Glomerular endothelial cell (primary cell): ENCODE data around the gene EPG5. TPM values are rescaled to one million over a fixed set of nuclear protein-coding genes. Genes with fewer than 3 reads are reported as not detected.
"Not testable (repeated sequence)": the region's sequence is repeated elsewhere in the genome, so short reads cannot be mapped to it uniquely, and the experiment has no call there.

ENCODE experiments used
- DNase-seq: peaks from one replicate; pipeline ENCODE4 v3.0.0-alpha.2; 2011; ENCODE audit warnings: low read depth, low spot score; ENCODE audit errors: extremely low read depth
- total RNA-seq: library from RNA; depleted of rRNA; stranded (reverse); fragments of >200 nt; gene quantifications from 2 replicates; pipeline ENCODE4 v1.2.3, GENCODE V29; 2015

The EPG5 gene
- total RNA-seq, 1 donor from 2014 or later = 30.1 TPM

- DNase-seq = no peak
Measured at GRCh38 chr18:45841765-45842442, 125.2 kb downstream of the EPG5 start.

DNA sequence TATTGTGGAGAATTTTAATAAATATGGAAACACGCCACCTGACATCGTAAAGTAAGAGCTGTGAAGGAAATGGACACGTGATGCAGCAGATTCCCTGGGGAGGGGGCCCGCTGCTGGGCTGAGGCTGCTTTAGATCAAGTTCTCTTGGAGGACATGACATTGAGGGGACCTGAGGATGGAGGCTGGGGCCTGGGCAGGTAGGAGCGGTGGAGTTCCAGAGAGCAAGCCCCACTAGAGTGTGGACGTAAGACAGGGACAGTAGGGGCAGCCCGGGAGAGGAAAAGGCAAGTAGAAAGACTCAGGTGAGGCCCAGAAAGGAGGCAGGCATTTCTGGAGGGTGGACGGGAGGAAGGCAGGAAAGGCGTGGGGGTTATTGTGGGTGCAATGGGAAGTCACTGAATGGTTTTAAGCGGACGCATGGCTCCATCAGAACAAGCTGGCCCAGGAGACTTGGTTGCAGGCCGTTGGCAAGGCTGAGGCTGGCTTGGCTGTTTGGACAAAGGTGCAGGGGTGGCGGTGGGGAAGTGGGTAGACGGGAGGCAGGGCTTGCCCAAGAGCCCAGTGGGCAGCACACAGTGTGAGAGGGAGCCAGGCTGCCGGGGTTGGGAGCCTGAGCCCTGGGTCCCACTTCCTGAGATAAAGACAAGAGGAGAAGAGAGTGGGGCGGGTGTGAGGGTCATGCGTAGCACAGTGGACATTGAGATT lies 125.9 kb downstream of the EPG5 start:
- no peak for DNase-seq

- peak; percentile 48 for DNase-seq
Measured at GRCh38 chr18:45839414-45840395, 127.4 kb downstream of the EPG5 start.

GRCh38 chr18:45838302-45839070 lies 128.6 kb downstream of the EPG5 start:
- DNase-seq = no peak

- DNase-seq = no peak
Measured at GRCh38 chr18:45837283-45838070, 129.7 kb downstream of the EPG5 start.

DNA sequence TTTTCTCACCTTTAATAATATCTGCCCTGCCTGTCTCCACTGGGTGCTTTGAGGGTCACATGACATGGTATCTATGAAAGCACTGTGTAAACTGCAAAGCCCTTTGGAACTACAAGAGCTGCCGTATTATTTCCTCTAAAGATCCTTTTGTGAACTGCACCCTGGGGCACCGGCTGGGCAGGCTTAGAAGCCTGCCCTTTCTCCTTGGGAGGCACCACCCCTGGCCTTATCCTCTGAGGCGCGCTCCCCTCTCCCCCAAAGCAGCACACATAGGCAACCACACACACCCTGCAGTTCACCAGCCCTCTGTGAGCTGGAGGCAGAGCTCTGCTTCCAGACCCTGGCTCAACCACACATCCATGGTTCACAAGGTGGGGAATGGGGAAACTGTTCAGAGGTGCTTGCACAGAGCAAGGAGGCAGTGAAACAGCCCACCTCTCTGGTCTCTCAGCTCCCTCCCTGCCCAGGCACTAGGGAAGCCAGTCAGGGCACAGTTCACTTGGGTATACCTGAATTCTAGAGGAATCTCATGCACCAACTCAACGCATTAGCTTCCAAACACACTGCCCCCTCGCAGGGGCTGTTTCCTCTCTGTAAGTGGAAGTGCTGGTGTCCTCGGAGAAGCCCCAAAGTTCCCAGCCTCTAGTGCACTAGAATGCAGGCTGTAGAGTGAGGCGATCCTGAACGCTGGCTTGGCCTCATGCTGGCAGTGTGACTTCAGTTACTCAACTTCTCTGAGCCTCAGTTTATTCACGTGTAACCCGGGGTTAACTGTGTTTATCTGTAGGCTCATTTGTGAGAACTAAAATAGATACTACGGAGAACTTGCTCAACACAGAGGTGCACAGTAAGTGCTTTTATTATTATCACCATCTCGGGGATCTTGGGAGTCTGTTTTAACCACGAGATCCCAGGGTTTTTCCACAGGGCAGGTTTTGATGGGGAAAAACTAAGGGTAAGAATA lies 130.6 kb downstream of the EPG5 start:
- no peak for DNase-seq

- DNase-seq = no peak
Measured at GRCh38 chr18:45835057-45835636, 132.0 kb downstream of the EPG5 start.

DNA sequence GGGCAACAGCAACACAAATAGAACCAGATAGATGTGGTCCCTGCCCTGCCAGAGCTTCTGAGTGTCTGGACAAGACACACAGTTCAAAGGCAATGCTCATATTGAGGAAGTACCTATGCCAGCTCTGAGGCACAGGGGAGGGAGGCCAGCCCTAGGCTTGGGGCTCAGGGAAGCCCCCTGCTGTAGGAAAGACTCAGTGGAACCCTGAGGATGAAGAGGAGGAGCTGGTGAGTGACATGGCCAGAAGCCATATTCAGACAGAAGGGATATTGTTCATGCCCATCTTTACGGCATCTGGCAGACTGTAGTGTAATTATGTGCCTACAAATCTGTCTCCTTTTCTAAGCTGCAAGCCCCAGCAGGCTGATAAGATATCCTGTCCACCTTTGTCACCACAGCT lies 132.8 kb downstream of the EPG5 start:
- DNase-seq = no peak

DNA sequence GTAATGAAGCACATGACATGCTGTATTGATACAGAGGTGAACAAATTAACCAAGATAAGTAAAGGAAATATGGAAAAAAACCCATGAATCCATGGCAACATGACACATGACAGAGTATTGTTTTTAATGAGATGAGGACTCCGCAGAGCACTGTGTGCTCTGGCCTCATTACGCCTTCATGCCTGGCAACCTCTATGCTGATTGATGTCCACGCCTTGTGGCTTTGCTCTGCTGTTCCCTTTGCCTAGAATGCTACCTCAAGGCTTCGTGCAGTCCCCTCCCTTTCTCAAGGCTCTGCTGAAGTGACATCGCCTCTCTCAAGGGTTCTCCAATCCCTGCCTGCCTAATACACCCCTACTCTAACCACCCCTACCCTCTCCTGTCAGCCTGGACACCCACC lies 133.3 kb downstream of the EPG5 start:
- no peak for DNase-seq

- DNase-seq = no peak
Measured at GRCh38 chr18:45830917-45831316, 136.2 kb downstream of the EPG5 start.

- DNase-seq = no peak
Measured at GRCh38 chr18:45829855-45830254, 137.3 kb downstream of the EPG5 start.

DNA sequence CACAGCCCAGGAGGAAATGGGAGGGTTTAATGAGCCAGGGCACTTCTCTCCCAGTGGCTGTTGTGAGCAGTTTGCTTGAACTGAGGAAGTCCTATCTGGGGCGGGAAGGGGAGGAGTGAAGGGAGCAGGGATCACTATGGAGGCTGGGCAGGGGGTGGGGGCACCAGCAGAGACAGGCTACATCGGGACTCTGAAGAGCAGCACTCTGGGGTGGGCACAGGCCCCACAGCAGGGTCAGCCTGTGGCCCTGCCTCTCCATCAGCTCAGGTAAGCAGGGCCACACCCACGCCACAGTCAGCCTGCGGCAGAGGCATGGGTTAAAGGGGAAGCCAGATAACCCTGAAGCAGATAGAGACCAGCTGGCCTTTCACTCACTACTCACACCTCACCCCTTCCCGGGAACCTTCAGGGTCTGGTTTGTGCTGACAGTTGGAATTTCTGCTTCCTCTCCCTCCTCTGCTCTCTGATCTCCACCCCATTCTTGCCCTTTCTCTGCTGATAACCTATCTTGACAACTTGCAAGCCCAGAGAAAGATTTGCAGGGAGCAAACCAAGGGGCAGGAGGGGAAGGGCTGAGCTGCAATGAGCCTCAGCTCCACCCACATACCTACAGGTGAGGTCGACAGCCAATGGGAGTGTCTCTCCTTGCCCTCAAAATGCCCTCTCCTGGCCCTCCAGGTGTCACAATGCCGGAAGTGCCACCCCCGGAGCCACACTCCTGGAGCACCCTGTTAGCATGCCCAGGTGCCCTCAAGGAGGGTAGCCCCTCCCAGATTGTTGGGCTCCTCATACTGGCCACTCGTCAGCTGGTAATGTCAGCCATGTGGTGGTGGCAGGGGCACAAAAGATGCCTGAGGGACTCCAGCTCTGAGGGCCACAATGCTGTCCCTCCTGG lies 138.0 kb downstream of the EPG5 start:
- DNase-seq = no peak

DNA sequence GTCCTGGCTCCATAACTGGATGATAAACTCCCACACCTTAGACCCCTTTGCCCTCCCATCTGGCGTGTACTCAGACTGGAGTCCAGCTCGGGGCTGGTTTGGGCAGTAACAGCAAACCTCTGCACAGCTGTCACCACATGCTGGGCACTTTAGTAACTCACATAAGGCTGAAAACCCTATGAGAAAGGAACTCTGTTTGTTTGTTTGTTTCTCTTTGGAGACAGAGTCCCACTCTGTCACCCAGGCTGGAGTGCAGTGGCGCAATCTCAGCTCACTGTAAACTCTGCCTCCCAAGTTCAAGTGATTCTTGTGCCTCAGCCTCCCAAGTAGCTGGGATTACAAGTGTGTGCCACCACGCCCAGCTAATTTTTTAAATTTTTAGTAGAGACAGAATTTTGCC lies 140.4 kb downstream of the EPG5 start:
- not testable (repeated sequence) for DNase-seq

GRCh38 chr18:45826084-45826483 lies 141.0 kb downstream of the EPG5 start:
- DNase-seq = no peak

- no peak for DNase-seq
Measured at GRCh38 chr18:45825258-45826044, 141.7 kb downstream of the EPG5 start, which contains the start of gene SIGLEC15. Gene SIGLEC15, plus strand, starts transcription at chr18:45825675. Its CDS starts 54 bp downstream, at chr18:45825729.

DNA sequence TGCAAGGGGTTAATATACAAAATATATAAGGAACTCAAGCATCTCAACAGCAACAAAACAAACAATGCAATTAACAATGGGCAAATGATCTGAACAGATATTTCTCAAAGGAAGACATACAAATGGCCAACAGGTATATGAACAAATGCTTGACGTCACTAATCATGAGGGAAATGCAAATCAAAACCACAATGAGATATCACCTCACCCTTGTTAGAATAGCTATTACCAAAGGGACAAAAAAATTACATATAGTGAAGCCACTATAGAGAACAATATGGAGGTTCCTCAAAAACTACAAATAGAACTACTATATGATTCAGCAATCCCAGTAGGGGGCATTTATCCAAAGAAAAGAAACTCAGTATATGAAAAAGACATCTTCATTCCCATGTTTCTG lies 145.4 kb downstream of the EPG5 start:
- DNase-seq = no peak
